GM18868 (cell line): Measurements from ENCODE around the gene ZNF423.

Experiments
- ATAC-seq: cut with Tn5 transposase; IDR thresholded peaks from one replicate; pipeline ENCODE4 v1.9.1; 2021; ENCODE audit warnings: mild to moderate bottlenecking, moderate library complexity; ENCODE audit not compliant: unreplicated experiment

ZNF423 gene

DNA sequence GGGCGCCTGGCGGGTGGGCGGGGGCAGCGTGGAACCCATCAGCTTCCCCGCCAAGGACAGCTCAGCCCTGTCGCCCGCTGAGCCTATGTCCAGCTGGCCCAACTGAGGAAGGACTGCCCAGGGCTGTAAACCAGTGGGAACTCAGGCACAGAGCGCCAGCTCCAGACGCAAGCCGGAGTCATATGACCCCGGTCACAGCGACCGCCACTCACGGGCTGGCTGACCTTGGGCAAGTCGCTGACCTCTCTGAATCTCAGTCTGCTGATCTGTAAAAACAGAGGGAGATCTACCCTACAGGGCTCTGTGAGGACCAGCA, 312.3 kb downstream of the ZNF423 start:
- no peak for ATAC-seq

DNA sequence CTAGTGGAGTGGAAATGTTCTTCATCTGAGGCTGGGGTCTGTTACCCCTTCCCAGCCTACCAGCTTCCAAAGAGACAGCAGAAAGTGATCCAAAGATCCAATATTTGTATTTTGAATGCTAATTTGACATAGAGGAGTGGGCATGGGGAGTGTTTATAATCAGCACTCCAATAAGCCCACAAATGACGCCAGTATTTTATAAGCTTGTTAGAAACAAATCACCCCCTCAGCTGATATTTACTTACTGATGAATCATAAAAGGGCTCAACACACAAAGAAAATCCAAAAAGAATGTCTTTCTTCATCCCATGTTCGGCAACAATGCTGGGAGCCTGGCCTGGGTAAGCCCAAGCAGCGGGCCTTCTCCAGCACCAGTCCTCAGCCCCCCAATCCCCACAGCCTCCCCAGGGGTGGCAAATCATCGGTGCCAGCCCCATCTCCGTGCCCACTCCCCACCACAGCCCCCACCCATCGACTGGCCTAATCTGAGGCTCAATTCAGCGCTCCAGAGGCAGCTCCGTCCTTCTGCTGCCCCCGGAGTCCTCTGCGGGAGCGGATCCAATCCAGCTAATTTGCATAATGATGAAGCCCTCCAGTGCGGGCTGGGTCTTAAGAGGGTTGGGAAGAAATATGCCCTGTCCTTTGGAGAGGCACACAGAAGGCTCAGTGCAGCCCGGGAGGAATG, 312.8 kb downstream of the ZNF423 start:
- no peak for ATAC-seq

DNA sequence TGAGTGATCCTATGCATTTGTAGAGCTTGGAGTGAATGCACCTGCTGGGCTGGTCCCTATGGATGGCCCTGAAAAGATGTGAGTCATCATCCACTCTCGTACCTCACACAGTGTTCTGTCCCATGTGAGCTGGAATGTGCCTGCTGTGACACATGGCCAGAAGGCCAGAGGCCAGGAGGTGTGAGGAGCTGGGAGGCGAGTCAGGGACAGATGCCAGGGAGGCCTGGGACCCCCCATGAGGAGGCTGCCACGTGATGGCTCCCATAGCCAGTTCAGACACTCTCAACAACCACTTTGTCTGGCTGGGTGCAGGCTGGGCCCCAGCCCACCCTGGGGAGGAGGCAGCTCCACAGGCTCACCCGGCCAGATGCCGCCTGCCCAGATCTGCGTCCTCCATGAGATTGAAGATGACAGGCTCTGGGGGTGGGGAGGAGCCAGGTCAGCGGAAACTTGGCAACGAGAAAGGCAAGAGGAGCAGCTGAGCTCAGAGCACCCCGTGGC, 313.5 kb downstream of the ZNF423 start:
- no peak for ATAC-seq

DNA sequence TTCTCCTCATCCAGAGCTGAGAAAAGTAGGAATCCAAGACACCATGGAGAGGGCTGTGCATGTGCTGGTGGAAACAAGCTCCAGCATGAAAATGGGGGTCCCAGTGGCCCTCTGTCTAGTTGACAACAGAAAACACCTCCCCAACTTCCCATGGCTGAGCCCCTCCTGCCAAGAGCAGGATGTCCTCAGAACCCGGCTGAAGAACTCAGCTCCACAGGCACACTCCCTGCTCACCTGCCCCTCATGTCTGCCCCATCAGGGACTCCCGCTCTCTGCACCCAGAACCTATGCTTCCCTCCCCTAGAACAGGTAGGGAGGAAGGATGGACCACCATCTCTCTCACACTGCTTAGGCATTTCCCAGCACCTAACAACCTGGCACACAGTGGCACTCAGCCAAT, 315.1 kb downstream of the ZNF423 start:
- ATAC-seq, result no peak

DNA sequence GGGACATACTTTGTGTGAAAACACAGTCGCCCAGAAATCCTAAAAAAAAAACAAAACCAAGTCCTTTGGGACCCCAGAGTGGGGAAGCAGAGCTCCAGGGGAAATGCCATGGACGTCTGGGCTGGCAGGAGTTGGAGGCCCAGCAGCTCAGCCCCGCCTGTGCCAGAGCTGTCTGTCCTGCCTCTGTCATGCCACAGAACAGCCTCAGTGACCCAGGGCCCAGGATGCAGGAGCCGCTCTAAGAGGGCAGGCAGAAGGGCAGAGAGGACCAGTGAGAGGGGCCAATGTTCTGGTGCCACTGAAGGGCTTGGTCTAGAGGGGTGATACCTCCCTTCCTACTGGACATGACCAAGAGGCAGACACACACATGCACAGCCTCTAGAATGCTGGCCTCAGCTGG, 316.2 kb downstream of the ZNF423 start:
- no peak for ATAC-seq

DNA sequence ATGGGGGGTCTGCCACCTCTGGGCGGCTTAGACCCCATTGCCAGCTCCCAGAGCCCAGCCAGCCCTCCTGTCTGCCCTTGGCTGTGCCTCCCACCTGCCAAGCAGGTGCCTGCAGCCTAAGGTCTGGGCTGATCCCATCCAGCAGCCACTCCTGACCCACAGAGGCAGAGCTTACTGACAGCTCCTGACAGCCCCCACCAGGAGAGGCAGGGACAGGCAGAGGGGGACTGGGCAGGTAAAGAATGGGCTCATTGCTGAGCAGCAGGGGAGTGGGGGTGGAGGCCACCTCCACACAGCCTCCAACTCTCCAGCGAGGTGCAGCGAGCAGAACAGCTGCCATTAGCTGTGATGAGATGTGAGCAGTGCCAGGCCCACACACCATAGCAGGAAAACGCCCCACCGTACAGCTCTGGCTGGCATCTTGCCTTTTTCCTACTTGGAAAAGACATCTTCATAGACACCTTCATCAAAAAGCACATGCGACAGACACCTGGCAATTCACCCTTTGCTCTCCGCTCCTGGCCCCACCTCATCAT, 317.9 kb downstream of the ZNF423 start:
- ATAC-seq, result no peak

DNA sequence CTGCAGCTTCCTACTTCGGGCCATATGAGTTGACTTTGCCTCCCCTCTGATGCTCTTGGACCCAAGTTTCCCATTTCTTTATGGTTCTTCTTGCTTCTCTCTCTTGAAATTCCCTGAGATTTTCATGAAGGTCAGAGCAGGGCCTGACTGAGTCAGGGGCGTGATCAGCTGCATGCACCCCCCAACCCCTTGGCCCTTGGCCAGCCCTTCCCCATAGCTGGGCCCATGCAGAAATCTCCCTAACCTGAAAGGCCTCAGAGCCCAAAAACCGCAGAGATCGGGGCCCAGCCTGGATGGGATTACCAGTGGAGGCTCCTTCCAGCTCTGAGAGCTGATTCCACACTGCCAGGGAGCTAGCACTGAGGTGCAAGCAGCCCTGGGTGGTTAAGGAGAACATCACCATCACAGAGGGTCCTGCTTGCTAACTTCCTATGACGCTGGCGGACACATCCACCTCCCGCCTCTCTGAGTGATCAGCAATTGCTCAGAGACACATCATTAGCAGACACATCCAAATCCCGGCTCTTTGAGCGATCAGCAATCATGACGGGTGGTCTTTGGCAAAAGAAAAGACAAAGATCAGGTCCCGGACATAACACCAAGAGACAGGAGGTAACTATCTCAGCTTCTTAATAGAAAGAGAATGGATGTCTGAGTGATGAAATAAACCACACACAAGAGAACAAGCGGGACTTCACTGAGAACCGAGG, 320.9 kb downstream of the ZNF423 start:
- ATAC-seq, result no peak

DNA sequence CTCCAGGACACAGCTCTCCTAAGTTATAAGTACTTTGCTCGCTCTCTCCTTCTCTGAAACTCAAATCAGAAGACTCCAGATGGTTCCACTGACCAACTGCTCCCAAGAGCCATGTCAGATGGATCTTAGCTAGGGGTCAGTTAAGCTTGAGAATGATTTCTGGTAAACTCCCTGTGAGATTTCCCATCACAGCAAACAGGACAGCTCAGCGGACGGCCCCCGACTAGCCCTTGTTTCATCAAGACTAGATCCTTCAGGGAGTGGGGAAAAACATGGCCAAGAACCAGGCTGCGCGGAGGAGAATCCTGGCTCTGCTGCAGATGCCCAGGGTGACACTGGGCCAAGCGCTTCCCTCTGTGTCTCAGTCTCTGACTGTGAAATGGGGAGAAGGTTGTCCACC, 322.5 kb downstream of the ZNF423 start:
- ATAC-seq, result no peak

DNA sequence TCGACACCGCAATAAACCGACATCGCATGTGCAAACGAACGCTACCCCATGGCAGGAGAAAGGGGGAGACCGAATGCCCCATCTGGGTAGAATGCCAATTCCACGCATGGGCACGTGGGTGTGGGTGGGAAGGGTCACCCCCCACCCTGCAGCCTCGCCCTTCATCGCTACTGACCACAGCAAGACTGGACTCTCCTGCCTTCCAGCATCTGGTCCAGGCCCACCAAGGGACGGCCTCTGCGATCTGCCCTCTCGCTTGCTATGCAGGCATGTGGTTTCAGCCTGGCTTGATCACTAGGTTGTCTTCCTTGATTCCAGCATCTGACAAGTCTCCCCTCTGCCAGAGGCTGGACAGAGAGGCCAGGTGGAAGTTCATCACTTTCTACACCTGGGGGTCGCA, 323.0 kb downstream of the ZNF423 start:
- no peak for ATAC-seq

DNA sequence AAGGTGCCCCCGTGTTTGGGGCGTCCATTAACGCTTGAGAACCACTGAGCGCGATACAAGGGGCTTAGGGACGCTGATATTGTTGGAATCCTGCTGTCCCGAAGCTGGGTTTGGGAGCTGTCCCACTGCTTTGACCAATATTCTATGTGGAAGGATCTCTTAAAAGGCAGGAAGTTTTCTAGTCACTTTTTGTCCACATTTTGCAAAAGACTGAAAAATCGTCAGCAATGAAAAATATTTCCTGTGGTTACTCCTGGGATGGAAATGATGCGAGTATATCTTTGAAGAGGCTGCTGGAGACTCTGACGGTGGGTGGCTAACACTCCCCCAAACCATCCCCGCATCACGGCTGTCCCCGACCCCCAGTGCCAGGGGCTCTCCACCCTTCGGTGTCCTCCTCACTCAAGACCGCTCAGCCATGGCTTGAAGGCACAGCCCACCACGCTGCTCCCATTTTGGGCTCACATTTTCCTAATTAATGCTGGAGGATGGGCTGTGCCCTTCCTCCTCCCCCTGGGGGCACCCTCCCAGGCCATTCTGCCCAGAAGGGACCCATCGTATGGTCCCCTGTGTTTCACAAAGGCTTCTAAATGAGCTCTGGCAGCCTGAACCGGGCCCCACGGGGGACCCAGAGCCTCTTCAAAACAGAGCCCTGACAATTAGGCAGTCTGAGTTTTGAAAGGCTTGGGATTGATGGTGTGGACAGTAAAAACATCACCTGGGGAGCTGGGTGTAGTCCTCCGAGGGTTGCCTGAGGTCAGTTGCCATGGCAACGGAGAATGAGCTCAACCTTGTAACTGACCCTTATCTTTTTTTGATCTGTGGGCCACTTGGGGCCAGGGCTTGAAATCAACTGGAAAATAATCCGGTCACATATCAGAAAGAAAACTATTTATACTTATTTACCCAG, 323.7 kb downstream of the ZNF423 start:
- ATAC-seq, result no peak

DNA sequence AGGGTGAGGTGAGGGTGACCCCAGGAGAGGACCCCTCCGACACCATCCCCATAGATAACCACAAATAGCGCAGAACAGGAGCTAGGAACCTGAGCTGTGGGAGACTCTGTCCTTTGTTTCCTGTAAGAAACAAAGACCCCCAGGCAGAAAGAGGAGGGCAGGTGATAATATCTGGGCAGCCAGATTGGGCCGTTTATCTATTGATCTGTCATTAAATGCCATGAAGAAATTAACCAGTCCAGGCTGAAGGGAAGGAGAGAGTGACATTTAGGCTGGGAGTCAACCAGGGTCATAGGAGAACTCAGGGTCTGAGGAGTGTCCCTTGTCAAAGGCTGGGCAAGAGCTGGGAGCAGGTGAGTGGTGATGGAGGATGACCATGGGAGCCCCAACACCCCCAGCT, 324.5 kb downstream of the ZNF423 start:
- no peak for ATAC-seq

DNA sequence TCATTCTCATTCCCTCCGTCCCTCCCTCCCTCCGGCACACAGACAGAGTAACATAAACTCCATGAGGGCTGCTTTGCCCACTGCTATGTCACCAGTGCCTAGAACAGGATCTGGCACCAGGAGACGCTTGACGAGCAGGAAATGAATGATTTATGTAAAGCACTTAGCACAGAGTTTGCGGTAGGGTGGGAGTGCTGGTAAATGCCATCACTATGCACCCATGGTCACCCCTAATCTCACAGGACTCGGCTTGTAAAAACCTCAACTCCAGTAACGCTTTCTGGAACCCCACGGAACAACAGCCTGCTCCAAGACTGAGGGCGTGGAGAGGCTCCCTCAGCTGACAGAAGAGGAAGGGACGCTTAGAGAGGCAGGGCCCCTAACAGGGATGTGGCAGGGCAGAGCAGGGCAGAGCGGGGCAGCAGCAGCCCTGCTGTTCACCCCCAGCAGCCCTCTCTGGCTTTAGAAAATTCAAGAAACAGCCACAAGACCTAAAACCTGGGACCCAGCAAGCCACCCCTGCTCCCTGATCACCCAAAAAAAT, 325.4 kb downstream of the ZNF423 start:
- no peak for ATAC-seq

DNA sequence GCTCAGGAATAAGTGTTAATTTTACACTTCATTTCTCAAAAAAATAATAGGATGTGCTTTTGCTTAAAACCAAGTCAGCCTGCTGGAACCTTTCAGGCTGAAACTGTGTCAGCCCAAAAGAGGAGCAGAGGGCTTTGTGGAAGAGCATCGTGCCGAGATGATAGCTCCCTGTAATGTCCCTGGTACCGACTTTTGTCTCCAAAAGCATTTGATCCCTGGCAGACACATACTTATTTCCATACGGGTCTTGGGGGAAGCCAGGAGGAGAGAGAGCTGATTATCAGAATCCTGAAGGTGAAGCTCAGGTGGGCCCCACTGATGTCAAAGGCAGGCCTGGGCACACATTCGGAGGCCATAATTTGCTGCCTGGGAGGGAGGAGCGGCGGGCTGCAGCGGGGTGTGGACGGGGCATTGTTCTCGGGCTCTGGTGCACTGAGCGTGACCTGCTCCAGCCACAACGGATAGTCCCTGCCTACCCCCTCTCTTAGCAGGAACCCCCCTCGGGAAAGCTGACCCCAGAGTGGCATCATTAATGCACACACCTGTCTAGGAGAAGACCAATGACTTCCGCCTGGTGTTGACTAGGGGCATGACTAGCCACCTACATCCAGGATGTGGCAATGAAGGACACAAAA, 326.4 kb downstream of the ZNF423 start:
- ATAC-seq, result peak; percentile 51

DNA sequence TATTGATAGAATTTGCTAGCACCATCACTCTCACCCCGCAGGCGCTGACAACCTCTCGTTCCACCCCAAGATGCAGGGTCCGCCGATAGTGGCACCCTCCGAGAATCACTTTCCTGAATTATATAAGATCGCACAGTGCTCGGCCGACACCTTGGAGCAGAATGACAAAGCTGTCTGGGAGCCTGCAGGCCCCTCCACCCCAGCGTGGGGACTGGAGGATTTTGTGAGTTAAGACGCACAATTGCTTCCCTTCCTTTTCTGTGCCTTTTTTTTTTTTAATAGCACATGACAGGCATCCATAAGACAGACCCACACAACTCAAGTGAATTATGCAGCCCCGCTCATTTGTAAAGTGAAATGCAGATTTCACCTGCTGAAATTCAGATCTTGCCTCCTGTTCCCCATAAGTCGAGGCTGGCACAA, 327.0 kb downstream of the ZNF423 start:
- ATAC-seq, result no peak

DNA sequence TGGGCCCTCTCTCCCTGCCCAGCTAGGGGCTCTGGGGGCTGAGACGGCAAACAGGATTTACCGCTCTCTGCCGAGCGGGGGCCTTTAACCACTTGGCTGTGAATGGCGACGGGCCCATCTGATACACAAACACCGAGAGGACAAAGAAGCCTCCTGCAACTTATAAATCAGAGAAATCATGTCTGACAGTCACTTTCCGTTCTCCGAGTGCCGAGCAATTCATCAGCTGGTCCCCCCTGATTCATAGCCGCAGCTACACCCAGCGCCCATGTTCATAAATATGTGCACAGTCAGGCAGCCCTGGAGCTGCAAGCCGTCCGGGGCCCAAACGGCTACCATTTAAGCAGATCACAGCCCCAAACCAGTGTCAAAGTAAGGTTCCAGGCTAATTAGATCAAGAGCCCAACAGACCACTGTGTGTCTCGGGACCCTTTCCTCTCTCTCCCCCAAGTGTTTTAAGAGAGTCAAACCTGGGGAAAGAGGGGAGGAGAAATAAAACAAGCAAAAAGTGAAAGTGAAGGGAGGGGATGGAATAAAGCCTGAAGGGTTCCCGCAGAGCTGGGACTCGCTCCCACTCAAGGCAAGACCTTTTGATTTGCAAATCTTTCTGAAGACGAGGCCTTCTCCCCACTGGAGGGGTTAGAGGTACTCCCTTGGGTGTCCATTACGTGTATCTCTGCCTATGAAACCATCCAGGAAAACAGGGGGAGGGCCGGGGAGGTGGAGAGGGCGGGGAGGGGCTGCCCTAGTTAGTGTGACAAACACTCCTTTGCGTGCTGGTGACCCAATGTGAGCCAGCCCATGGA, 327.6 kb downstream of the ZNF423 start:
- no peak for ATAC-seq

DNA sequence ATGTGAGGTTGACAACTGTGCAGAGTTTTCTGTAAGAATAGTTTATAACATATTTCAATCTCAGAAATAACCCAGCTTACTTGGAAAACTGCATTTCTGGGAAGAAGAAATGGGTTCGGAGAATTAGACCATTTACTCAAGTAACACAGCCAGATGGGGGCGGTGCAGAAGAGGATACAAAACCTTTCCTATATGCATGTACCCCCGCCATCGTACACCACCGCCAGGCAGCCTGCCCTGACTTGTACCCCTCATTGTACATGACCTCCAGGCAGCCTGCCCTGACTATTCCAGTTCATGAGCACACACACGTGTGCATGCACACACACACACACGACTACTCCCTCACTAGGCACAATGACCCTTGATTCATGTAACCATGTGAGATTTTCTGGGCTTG, 328.3 kb downstream of the ZNF423 start:
- no peak for ATAC-seq

DNA sequence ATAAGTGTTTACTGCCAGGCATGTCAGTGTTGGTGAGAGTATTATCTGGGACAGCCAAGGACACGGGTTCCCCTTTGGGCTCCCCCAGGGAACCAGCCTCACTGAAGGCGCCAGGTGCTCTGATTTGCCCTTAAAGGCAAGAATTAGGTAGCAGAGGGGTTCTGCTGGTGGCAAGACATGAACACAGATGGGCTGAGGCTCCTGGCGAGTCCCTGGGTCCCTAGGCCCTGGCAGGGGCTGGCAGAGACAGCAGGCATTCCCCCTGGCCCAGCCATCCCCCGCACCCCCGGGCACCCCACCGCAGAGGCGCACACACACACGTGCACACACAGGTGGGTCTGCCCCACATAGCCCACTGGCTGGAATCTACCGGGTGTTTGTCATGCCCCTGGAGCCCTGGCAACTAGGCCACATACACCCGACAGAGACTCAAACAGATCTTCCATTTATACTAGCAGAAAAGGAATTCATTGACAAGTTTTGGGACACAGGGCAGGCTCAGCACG, 329.0 kb downstream of the ZNF423 start:
- ATAC-seq, result no peak

DNA sequence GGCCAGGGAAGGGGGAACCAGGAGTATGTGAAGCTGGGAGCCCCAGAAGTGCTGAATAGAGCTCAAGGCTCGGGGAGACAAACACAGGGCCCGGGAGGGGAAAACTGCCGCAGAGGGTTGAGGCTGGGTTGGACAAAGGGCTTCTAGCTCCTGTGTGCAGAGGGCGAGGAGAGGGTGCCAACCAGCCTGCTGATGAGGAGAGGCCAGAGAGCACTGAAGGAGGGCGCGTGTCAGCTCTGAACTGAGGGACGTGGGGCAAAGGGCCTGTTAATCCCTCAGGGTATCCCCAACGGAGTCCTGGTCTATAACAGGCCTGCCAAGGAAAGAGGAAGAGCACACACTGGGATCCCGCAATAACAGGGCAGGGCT, 331.0 kb downstream of the ZNF423 start:
- no peak for ATAC-seq

DNA sequence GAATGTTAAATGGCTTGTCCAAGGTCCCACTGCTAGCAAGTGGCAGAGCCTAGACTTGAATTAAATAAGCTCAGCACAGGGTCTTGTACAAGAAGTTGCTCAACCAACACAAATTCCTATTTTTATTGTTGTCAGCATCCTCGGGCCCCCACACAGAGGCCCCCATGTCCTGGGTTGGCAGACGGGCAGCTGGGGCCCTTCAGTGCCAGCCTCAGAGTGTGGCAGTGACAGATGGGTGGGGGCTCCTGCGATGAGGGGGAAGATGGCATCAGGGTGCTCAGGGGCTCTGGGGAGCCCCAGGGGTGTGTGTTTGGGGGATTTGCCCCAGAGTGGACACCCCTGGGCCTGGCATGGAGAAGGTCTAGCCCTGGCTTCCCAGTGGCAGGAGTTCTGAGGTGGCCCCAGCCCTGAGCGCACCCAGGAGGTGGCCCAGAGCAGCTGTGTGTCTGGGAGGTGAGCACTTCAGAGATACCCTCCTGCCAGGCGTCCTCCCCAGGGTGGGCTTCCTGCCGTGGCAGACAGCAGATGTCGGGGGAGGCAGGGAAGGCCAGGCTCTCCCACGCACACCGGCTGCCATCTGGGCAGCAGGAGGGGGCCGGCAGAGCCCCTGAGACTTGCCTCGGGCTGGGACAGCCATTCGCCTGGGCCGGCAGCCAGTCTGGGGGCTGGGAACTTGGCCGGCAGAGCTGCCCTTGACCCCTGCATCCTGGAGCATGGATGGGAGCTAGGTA, 331.5 kb downstream of the ZNF423 start:
- ATAC-seq, result no peak
